H1 (cell line): ENCODE data around the gene LPAR2. TPM values are rescaled to one million over a fixed set of nuclear protein-coding genes. Genes with fewer than 3 reads are reported as not detected.
A peak's percentile ranks its signal among the peaks of the same experiment; 100 is the strongest.

Source experiments
- CTCF ChIA-PET: fragments of 300-600 bp; sonication (Branson Sonifier 250); formaldehyde crosslinking; loops from one replicate; lab custom pipeline; 2021; ENCODE audit not compliant: partially characterized antibody; lab: Charles Lee
- POLR2A ChIA-PET: fragments of 300-600 bp; sonication (Branson Sonifier 250); formaldehyde crosslinking; loops from one replicate; lab custom pipeline; 2021; ENCODE audit warnings: inconsistent platforms; ENCODE audit not compliant: partially characterized antibody; lab: Charles Lee
- DNase-seq, 2 experiments: peaks; one replicate each; pipeline versions ENCODE4 v3.0.0 to v3.0.0-alpha.2; 2010 to 2022; ENCODE audit warnings: low spot score in 2 of 2, low read depth in 1 of 2, mixed read lengths in 1 of 2
- FAIRE-seq: peaks from 2 replicates; lab custom pipeline; 2011; peaks lifted over from hg19 to GRCh38; lab: Jason Lieb, UNC
- H2AFZ ChIP-seq: 2 replicates; pipeline ENCODE4 v1.8.1; 2012; ENCODE audit warnings: low read length, inconsistent platforms
- H2AK5ac ChIP-seq: 2 replicates; pipeline ENCODE4 v1.6.1; 2013; ENCODE audit warnings: low read depth, low read length
- H2BK120ac ChIP-seq: replicated peaks from 2 replicates; pipeline ENCODE3; 2013; ENCODE audit warnings: low read depth, low read length, inconsistent platforms
- H2BK12ac ChIP-seq: 2 replicates; pipeline ENCODE4 v1.6.1; 2013; ENCODE audit warnings: low read depth, low read length
- H2BK15ac ChIP-seq: 2 replicates; pipeline ENCODE4 v1.6.1; 2013; ENCODE audit warnings: low read length
- H2BK20ac ChIP-seq: 2 replicates; pipeline ENCODE4 v1.6.1; 2013; ENCODE audit warnings: low read length
- H2BK5ac ChIP-seq: 2 replicates; pipeline ENCODE4 v1.6.1; 2013; ENCODE audit warnings: low read depth, low read length
- H3K14ac ChIP-seq: 2 replicates; pipeline ENCODE4 v1.6.1; 2013; ENCODE audit warnings: inconsistent platforms; ENCODE audit not compliant: insufficient read length
- H3K18ac ChIP-seq: 2 replicates; pipeline ENCODE4 v1.6.1; 2013; ENCODE audit warnings: low read length; ENCODE audit errors: extremely low read depth
- H3K23ac ChIP-seq: 2 replicates; pipeline ENCODE4 v1.6.1; 2013; ENCODE audit warnings: inconsistent platforms; ENCODE audit not compliant: insufficient read length
- H3K23me2 ChIP-seq: 2 replicates; pipeline ENCODE4 v1.6.1; 2013; ENCODE audit warnings: low read depth, low read length
- H3K27ac ChIP-seq: 2 replicates; pipeline ENCODE4 v1.6.1; 2011; ENCODE audit warnings: low read depth, low read length, inconsistent platforms
- H3K27me3 ChIP-seq, 4 experiments: replicated peaks in 1 of 4; 1 replicate in 1 of 4; 2 replicates in 3 of 4; pipeline versions ENCODE4 v1.6.1 to v1.8.1; 2011 to 2013; ENCODE audit warnings: low read length in 3 of 4, mild to moderate bottlenecking in 3 of 4, inconsistent platforms in 2 of 4, mixed read lengths in 2 of 4, moderate library complexity in 1 of 4; ENCODE audit not compliant: control insufficient read depth in 3 of 4, insufficient read depth in 3 of 4; ENCODE audit errors: extremely low read depth in 1 of 4
- H3K36me3 ChIP-seq, 4 experiments: 2 replicates each; pipeline versions ENCODE4 v1.6.1 to v1.8.1; 2011 to 2013; ENCODE audit warnings: mild to moderate bottlenecking in 4 of 4, low read length in 3 of 4, moderate library complexity in 2 of 4, control low read depth in 1 of 4, inconsistent platforms in 1 of 4; ENCODE audit not compliant: insufficient read depth in 4 of 4, control insufficient read depth in 2 of 4
- H3K4ac ChIP-seq: replicated peaks from 2 replicates; pipeline ENCODE3; 2013; ENCODE audit warnings: low read length, low read depth, mixed read lengths, inconsistent platforms; ENCODE audit not compliant: insufficient read length
- H3K4me1 ChIP-seq, 4 experiments: replicated peaks in 1 of 4; 1 replicate in 1 of 4; 2 replicates in 3 of 4; pipeline versions ENCODE4 v1.6.1 to v1.8.1; 2011 to 2013; ENCODE audit warnings: low read length in 3 of 4, inconsistent platforms in 2 of 4, mixed read lengths in 1 of 4; ENCODE audit not compliant: insufficient read depth in 4 of 4, control insufficient read depth in 3 of 4
- H3K4me2 ChIP-seq, 2 experiments: 2 replicates each; pipeline versions ENCODE4 v1.6.1 to v1.8.1; 2011 to 2013; ENCODE audit warnings: low read depth in 2 of 2, low read length in 2 of 2, control low read depth in 1 of 2, inconsistent platforms in 1 of 2, mild to moderate bottlenecking in 1 of 2; ENCODE audit not compliant: insufficient read depth in 1 of 2
- H3K4me3 ChIP-seq, 4 experiments: fragments of 200-600, 300-600 bp in 1 of 4; sonication (generic), shearing (Covaris generic), sonication (Bioruptor Twin) in 1 of 4; 2 replicates each; pipeline versions ENCODE4 v1.5.1 to v1.8.1; 2011 to 2016; ENCODE audit warnings: low read length in 4 of 4, low read depth in 3 of 4, control low read depth in 2 of 4, inconsistent platforms in 2 of 4, mild to moderate bottlenecking in 2 of 4, mixed read lengths in 1 of 4, moderate library complexity in 1 of 4; ENCODE audit not compliant: insufficient read depth in 2 of 4; ENCODE audit errors: extremely low read depth in 1 of 4
- H3K56ac ChIP-seq: replicated peaks from 2 replicates; pipeline ENCODE3; 2013; ENCODE audit warnings: low read depth, mild to moderate bottlenecking, mixed read lengths, low read length, inconsistent platforms; ENCODE audit not compliant: insufficient read length
- H3K79me1 ChIP-seq: 2 replicates; pipeline ENCODE4 v1.6.1; 2013; ENCODE audit warnings: low read depth, low read length, control low read depth
- H3K79me2 ChIP-seq, 2 experiments: 2 replicates each; pipeline versions ENCODE4 v1.6.1 to v1.8.1; 2012 to 2013; ENCODE audit warnings: low read length in 2 of 2, mild to moderate bottlenecking in 2 of 2, inconsistent platforms in 1 of 2; ENCODE audit not compliant: insufficient read depth in 2 of 2, control insufficient read depth in 1 of 2
- H3K9ac ChIP-seq, 4 experiments: replicated peaks in 1 of 4; 1 replicate in 1 of 4; 2 replicates in 3 of 4; pipeline versions ENCODE4 v1.6.1 to v1.8.1; 2011 to 2013; ENCODE audit warnings: low read depth in 3 of 4, low read length in 3 of 4, control low read depth in 2 of 4, mild to moderate bottlenecking in 2 of 4, moderate library complexity in 2 of 4, inconsistent platforms in 1 of 4; ENCODE audit errors: extremely low read depth in 1 of 4
- H3K9me3 ChIP-seq, 2 experiments: 2 replicates each; pipeline versions ENCODE4 v1.6.1 to v1.8.1; 2012 to 2013; ENCODE audit warnings: mild to moderate bottlenecking in 2 of 2, moderate library complexity in 2 of 2, control low read depth in 1 of 2, inconsistent platforms in 1 of 2, low read depth in 1 of 2, low read length in 1 of 2, mixed read lengths in 1 of 2; ENCODE audit not compliant: insufficient read depth in 2 of 2
- H4K20me1 ChIP-seq, 2 experiments: replicated peaks in 1 of 2; 2 replicates each; pipeline versions ENCODE3 to v1.8.1; 2011 to 2013; ENCODE audit warnings: inconsistent platforms in 2 of 2, low read length in 2 of 2, mild to moderate bottlenecking in 1 of 2; ENCODE audit not compliant: insufficient read depth in 2 of 2, control insufficient read depth in 1 of 2
- H4K5ac ChIP-seq: 2 replicates; pipeline ENCODE4 v1.6.1; 2013; ENCODE audit warnings: low read length, low read depth, mixed read lengths, inconsistent platforms; ENCODE audit not compliant: insufficient read length
- H4K8ac ChIP-seq: 2 replicates; pipeline ENCODE4 v1.8.0; 2013; ENCODE audit warnings: mild to moderate bottlenecking, moderate library complexity, low read length, inconsistent platforms; ENCODE audit not compliant: insufficient read depth; ENCODE audit errors: extremely low read depth
- H4K91ac ChIP-seq: replicated peaks from 2 replicates; pipeline ENCODE3; 2013; ENCODE audit warnings: low read length, mixed read lengths, inconsistent platforms; ENCODE audit not compliant: insufficient read length
- CHD2 ChIP-seq: IDR thresholded peaks from 2 replicates; pipeline ENCODE4 v1.6.1; 2012; ENCODE audit warnings: low read length, improper control_type of control experiment
- MAFK ChIP-seq: IDR thresholded peaks from 2 replicates; pipeline ENCODE4 v1.6.1; 2012; ENCODE audit warnings: low read depth, mild to moderate bottlenecking, improper control_type of control experiment, low read length
- POLR2A ChIP-seq, 2 experiments: IDR thresholded peaks; 1 replicate in 1 of 2; 2 replicates in 1 of 2; pipeline ENCODE4 v1.6.1; 2011; ENCODE audit warnings: low read depth in 2 of 2, low read length in 2 of 2, mild to moderate bottlenecking in 2 of 2; ENCODE audit errors: control extremely low read depth in 1 of 2
- RAD21 ChIP-seq, 2 experiments: IDR thresholded peaks in 1 of 2; conservative IDR thresholded peaks in 1 of 2; 2 replicates each; pipeline ENCODE4 v1.6.1; 2011; ENCODE audit warnings: low read depth in 2 of 2, low read length in 2 of 2, improper control_type of control experiment in 1 of 2, inconsistent platforms in 1 of 2, mild to moderate bottlenecking in 1 of 2, moderate library complexity in 1 of 2
- RFX5 ChIP-seq: IDR thresholded peaks from 2 replicates; pipeline ENCODE4 v1.6.1; 2011; ENCODE audit warnings: low read depth, low read length, improper control_type of control experiment, borderline replicate concordance
- SAP30 ChIP-seq: fragments of 300-600 bp; sonication (generic); IDR thresholded peaks from 2 replicates; pipeline ENCODE4 v1.7.1; 2012; ENCODE audit warnings: low read length, moderate library complexity, mild to moderate bottlenecking, inconsistent platforms; ENCODE audit not compliant: insufficient read depth, insufficient replicate concordance
- SIX5 ChIP-seq: IDR thresholded peaks from 2 replicates; pipeline ENCODE4 v1.6.1; 2011; ENCODE audit warnings: mild to moderate bottlenecking, low read depth, low read length
- TAF1 ChIP-seq: IDR thresholded peaks from 2 replicates; pipeline ENCODE4 v1.6.1; 2011; ENCODE audit warnings: mild to moderate bottlenecking, low read depth, low read length
- TAF7 ChIP-seq: optimal IDR thresholded peaks from 2 replicates; pipeline ENCODE3; 2011; ENCODE audit warnings: low read depth, mild to moderate bottlenecking, inconsistent platforms, low read length, moderate library complexity, borderline replicate concordance
- ZNF274 ChIP-seq: IDR thresholded peaks from 2 replicates; pipeline ENCODE4 v1.7.0; 2012; ENCODE audit warnings: low read length, borderline replicate concordance; ENCODE audit errors: extremely low read depth
- WGBS, 2 experiments: shearing (Covaris generic) in 1 of 2; methylation state at CpG; one replicate each; pipeline versions ENCODE4 v1.1.6 to v1.1.7; 2013 to 2015; ENCODE audit warnings: low lambda C conversion rate in 2 of 2, mixed read lengths in 2 of 2, inconsistent platforms in 1 of 2, low coverage in 1 of 2, missing lambda C conversion rate in 1 of 2; ENCODE audit not compliant: insufficient replicate concordance in 2 of 2, insufficient coverage in 1 of 2, insufficient read length in 1 of 2; ENCODE audit errors: extremely low coverage in 1 of 2, missing lambda C conversion rate in 1 of 2; 5-methylcytosine and 5-hydroxymethylcytosine counted together
- polyA plus RNA-seq, 7 experiments: library from polyadenylated mRNA; depleted of rRNA in 3 of 7; stranded (reverse) in 5 of 7; unstranded in 2 of 7; fragments of >200 nt in 5 of 7; fragments of 200-250 nt in 2 of 7; gene quantifications; 1 replicate in 5 of 7; 2 replicates in 1 of 7; 4 replicates in 1 of 7; pipeline versions ENCODE4 v1.2.1 to v1.2.3, GENCODE V29; 2011 to 2013; ENCODE audit warnings: missing spikeins in 2 of 7, mixed read lengths in 2 of 7
- total RNA-seq: library from RNA; stranded (reverse); fragmentation: NEBNext Ultra II Directional; extraction: Animal tissue kit (Norgen Biotek cat#: 25700); gene quantifications from 2 replicates; pipeline ENCODE4 v1.2.1, GENCODE V29; 2021

The LPAR2 gene
- total and polyA plus RNA-seq, 2 of the 8 experiments (the other 6 are each of a cell fraction or from before 2014, with no cell fraction given), result 47.6 to 70.2 TPM

- Histone ChIP-seq H2BK12ac (peak overlapping the region; percentile 80), H4K8ac (peak overlapping the region; percentile 98), H3K79me1 (peaks cover 10% of the 10 kb centered on the region), H2AFZ (no peak overlapping the region), H3K79me2 (peaks cover 0 to 18% of the 10 kb centered on the region in 2 experiments; a peak in 3 of 4 replicates), H3K23me2 (peaks cover 10% of the 10 kb centered on the region), H2BK5ac (peak overlapping the region; percentile 93), H3K27me3 (no peaks in the 10 kb centered on the region), H3K18ac (peak overlapping the region; percentile 83; the same call in 1 of the 2 replicates), H3K27ac (peak overlapping the region; percentile 71; the same call in 1 of the 2 replicates), H3K4me3 (peak overlapping the region; percentile 69 to 82 (median 74)), H2BK120ac (no peak overlapping the region), H4K91ac (peak overlapping the region; percentile 96), H3K9me3 (no peaks in the 10 kb centered on the region), H3K4me2 (peak overlapping the region; percentile 69 to 91), H3K4me1 (peaks cover 0 to 11% (median 8%) of the 10 kb centered on the region in 4 experiments; a peak in 5 of 7 replicates), H3K9ac (peak overlapping the region; percentile 41 to 74 (median 59)), H2BK20ac (no peak overlapping the region), H3K4ac (no peak overlapping the region), H3K56ac (peak overlapping the region; percentile 93), H4K5ac (peak overlapping the region; percentile 96), H4K20me1 (peaks cover 3 to 9% of the 10 kb centered on the region in 2 experiments), H2AK5ac (peak overlapping the region; percentile 86; the same call in 1 of the 2 replicates), H2BK15ac (no peak overlapping the region), H3K14ac (no peak overlapping the region), H3K36me3 (peaks cover 6 to 14% (median 9%) of the 10 kb centered on the region in 4 experiments; a peak in 7 of 8 replicates), H3K23ac (no peak overlapping the region)
- CTCF ChIA-PET, result interaction anchor here (1.0 to 1.5 kb wide), 4 partner anchors 15 to 97 kb away, joined by 4 to 6 read pairs (median 4); partner anchors contain the start of gene GMIP
- 10% methylated on average over 32 of the region's 51 CpGs; no CpG with 5 or more reads in 1 of the 2 experiments for WGBS, 2 experiments
- POLR2A ChIA-PET, result interaction anchor here (0.6 to 4.2 kb wide), 20 partner anchors 9 to 1033 kb away, joined by 3 to 46 read pairs (median 4); partner anchors contain the start of genes ATP13A1, GMIP, PBX4 and ZNF101
- FAIRE-seq, result no peak
- DNase-seq, result peak; percentile 73 to 90
- TF ChIP-seq RFX5 (no peak), CHD2 (no peak), ZNF274 (no peak), POLR2A (IDR thresholded peaks at IDR 0.05; ENCODE audit: control extremely low read depth in 1 of 2, low read depth in 2 of 2, low read length in 2 of 2) (peak in 1 of 2 experiments; percentile 72; a peak in 1 of 3 replicates), SIX5 (no peak), SAP30 (no peak), MAFK (no peak), TAF1 (peak; percentile 80), RAD21 (IDR thresholded peaks at IDR 0.05 in 1 of 2, conservative IDR thresholded peaks at IDR 0.05 in 1 of 2; ENCODE audit: low read depth in 2 of 2, low read length in 2 of 2) (no peak), TAF7 (peak; percentile 61)
Measured at GRCh38 chr19:19628501-19629134, 598 bp upstream of the LPAR2 start.
